Activated T-helper 1 cell treated with anti-CD3 and anti-CD28 coated beads, Interleukin-2, amount 50 U/mL, for 16 hours (primary cell): ENCODE data around the gene ESR1.
"Not testable (repeated sequence)": the region's sequence is repeated elsewhere in the genome, so short reads cannot be mapped to it uniquely, and the experiment has no call there.

Experiments used
- DNase-seq, 2 donors: peaks; one replicate each; pipeline ENCODE4 v3.0.0-alpha.2; 2020; ENCODE audit warnings: low read depth in 1 of 2, low spot score in 1 of 2

The ESR1 gene

DNA sequence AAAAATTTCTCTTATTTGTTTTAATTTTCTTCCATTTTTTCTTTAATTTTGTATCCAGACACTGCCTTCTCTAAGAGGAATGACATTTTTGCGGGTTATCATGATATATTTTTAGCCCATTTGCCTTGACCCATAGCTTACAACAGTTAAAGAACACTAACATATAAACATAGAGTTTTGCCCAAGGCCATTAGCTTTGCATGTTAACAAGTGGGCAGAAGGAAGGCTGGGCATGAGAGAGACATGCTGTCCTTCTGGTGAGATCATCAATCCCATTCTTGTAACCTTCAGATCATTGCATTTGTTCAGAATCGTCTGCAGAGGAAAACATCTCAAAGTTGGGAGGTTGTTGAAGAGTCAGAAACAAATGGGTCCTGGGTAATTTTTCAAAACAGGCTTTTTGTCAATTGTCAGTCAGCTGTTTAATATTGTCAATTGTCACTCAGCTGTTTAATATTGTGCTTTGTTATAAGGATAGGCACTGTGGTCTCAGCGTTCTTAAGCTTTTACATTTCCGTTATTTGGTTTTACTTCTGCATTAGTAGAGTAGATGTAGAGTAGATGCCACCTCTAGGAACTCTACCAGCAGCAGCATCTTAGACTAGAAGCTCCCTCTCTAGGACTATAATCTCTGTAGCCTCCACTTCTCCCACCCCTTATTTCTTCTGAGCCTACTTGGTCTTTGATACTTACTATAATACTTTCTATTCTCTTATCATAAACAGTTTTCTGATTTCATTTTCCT, 243.1 kb downstream of the ESR1 start:
- no peak for DNase-seq

- no peak for DNase-seq
Observed at GRCh38 chr6:152052061-152052460, 244.6 kb downstream of the ESR1 start.

DNA sequence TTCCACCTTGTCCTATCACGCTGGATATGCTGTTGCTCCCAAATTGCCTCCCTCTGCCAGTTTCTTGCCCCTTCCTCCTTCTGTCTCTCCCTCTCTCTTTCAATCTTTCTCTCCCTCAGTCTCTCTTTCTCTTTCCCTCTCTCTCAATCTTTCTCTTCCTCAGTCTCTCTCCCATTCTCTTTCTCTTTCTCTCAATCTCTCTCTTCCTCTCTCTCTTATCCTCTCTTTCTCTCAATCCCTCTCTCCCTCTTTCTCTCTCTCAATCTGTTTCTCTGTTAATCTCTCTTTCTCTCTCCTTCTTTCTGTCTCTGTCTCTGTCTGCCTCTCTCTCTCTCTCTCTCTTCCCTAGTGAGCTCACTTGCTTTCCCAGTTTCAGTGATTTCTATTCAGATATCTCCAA, 245.8 kb downstream of the ESR1 start:
- DNase-seq: no peak

DNA sequence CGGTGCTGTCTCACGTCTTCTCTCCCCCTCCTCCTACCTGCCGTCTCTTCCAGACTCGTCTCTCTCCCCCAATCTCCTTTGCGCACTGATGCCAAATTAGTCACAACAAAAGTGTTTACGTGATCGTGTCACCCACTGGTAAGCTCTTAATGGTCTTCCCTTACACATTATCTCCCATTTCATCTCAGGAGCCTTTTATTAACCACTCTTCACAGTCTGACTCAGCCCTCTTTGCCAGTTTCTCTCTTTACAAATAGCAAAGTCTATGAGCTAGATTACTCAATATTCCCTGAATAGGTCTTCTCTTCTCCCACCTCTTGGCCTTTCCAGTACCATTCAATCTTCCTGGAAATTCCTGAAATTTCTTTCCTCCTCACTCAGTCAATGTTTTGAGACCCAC, 247.0 kb downstream of the ESR1 start:
- no peak for DNase-seq

- DNase-seq: no peak
Observed at GRCh38 chr6:152055517-152055916, 248.0 kb downstream of the ESR1 start.

- no peak for DNase-seq
Observed at GRCh38 chr6:152057832-152058498, 250.5 kb downstream of the ESR1 start.

- no peak for DNase-seq
Observed at GRCh38 chr6:152059909-152060308, 252.4 kb downstream of the ESR1 start.

- no peak for DNase-seq
Observed at GRCh38 chr6:152062476-152062875, 255.0 kb downstream of the ESR1 start.

DNA sequence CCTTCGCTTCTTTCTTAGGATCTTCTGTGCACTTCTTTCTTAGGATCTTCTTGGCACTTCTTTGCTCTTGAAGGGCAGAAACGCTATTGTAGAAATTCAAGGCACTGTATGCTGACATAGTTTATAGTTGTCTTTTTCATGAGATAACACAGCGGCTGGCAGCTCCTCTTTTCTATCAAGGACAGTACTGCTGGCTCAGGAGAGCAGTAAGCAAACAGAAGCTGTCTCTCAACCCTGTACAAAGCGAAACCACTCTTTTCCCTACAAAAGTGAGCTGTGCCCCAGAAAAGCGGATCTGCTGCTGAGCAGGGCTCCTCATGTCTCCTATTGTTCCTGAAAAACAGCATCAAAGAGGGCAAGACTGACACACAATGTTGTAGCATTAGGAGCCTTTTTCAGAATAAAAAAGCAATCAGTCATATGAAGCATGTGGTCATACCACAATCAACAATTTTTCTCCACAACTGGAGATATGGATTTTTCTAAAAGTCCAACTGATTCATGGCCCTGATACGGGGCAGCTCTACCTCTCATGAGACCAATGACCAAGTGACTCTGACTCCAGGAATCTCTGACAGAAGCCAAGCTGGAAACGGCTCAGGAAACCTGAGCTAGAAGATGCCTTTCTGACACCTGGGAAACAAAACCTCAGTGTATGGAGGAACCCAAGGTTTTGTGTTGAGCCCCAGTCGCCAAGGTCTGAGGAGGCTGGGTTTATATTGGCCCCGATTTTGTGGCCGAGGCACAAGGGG, 255.9 kb downstream of the ESR1 start:
- no peak for DNase-seq

DNA sequence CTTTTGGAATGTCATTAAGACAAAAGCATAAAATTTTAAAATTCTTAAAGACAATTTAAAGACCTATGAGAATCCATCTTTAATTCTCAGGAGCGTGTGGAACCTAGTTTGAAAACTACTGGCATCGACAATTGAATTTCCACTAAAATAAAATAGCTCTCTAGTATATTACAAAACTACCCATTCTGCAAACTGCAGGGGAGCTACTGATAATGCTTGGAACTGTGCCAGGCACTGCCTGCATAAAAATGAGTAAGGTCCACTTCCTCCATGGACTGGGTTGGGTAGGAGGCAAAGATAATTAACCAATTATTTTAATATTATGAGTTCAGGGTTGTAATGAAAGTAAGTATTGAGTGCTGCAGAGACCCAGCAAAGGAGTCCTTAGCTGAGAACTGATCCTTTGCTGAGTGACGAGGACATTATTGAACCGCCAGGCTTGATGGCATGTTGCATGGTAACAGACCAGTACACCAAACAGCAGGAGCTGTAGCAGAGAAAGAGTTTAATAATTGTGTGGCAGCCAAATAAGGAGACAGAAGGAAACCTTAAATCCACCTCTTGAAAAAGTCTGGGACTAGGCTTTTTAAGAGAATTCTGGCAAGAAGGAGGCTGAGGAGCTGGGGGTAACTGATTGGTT, 261.3 kb downstream of the ESR1 start:
- DNase-seq: no peak

DNA sequence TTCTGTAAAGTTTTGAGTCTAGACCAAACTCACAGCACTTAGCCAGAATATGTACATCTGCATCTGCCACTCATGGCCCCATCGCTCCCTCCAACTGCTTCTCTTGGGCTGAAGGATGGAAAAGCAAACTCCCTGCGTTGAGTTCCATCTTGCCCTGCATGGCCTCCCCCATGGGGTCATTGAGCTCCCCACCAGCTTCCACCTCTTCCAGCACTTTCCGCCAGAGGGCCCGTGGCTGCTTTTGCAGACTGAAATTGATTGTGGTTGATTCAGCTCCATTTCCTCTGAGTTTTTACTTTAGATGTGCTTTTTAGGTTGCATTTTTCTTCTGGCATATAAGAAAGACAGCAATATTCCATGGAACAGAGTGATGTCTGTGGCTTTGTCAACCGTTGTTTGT, 263.1 kb downstream of the ESR1 start:
- no peak for DNase-seq

DNA sequence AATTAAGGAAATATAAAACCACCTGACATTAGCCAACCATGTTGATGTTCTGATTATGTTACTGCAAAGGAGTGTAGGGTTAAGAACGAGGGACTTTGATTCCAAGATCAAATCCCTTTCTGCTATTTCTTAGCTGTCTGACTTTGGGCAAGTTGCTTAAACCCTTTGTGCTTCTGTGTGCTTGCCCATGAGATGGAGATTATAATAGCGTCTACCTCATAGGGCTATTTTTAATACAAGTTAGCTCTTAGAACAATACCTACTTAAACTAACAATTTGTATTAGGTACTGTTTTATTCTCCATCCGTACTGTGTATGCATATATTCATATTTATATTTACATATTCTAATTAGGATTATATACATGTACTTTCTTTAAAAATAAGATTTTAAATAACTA, 263.8 kb downstream of the ESR1 start:
- DNase-seq: no peak

GRCh38 chr6:152071843-152072242, 264.4 kb downstream of the ESR1 start:
- no peak for DNase-seq

DNA sequence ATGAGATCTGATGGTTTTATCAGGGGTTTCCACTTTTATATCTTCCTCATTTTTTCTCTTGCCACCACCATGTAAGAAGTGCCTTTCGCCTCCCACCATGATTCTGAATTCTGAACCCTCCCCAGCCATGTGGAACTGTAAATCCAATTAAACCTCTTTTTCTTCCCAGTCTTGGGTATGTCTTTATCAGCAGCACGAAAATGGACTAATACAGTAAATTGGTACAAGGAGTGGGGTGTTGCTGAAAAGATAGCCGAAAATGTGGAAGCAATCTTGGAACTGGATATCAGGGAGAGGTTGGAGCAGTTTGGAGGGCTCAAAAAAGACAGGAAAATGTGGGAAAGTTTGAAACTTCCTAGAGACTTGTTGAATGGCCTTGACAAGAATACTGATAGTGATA, 268.8 kb downstream of the ESR1 start:
- DNase-seq: not testable (repeated sequence)

- DNase-seq: no peak
Observed at GRCh38 chr6:152078001-152078400, 270.5 kb downstream of the ESR1 start.

GRCh38 chr6:152078804-152079203, 271.3 kb downstream of the ESR1 start:
- no peak for DNase-seq

- no peak for DNase-seq
Observed at GRCh38 chr6:152085451-152085921, 278.0 kb downstream of the ESR1 start.

DNA sequence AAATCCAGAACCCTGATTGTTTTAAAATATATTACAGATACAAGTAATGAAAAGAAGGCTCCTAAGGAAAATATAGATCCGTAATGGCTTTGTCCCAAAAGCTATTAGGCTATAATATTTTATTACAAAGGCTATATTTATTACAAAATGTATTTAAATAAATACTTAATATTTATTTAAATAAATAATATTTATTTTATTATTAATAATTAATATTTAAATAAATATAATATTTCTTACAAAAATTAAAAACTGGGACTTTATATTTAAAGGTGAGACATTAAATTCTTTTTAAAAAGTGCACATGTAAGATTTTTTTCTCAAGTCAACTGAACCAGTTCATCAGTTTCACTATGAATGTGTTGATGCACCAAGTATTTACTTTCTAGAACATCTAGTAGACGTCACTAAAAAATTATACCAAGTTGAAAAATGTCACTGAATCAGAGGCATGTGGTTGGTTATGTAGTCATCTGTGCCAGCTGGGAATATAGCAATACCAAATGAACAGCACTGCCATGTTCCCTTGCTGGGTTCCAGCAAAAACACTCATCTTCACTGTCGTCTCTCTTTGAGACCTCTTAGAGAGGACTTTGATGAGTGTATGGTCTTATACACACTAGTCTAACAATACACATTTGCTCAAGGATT, 278.9 kb downstream of the ESR1 start:
- DNase-seq: no peak

DNA sequence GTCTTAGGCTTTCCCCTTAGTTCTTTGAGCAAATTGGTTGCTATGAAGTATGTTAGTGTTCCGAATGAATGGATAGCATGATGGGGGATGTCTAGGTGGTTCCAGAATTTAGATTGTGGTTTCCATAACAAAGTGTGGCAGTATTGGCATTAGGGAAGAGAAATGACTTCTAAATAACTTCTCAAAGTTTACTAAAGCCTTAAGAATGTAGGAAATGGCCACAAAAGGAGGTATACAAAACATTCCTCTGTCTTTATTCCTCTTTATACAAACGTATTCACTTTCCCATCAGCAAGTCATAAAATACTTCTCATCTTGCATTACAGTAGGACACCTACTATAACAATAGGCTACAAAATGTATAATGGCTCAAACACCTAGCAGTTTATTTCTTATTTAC, 279.6 kb downstream of the ESR1 start:
- DNase-seq: no peak

- no peak for DNase-seq
Observed at GRCh38 chr6:152087701-152088100, 280.2 kb downstream of the ESR1 start.

DNA sequence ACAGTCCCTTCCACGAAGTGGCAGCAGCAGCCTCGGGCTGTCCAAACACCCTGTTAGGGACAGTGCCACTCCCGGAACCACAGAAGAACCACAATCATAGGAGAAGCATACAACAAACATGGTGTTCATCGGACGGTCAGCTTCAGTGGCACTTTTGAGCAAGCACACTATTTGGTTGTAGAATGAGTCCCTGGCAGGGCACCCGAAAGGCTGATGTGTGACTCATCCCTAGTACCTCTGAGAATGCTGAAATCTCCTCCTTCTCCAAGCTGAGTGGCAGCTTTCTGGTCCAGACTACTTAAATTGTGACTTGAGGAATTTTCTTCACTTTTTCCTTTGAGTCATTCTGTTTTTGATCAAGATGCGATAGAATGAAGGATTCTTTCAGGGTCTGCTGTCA, 282.5 kb downstream of the ESR1 start:
- no peak for DNase-seq
